Adrenal gland (tissue), 12 donors: ENCODE results near the gene BCL2L1. TPM values are rescaled to one million over a fixed set of nuclear protein-coding genes. Genes with fewer than 3 reads are reported as not detected.

Source experiments
- DNase-seq, 7 donors: peaks; one replicate each; pipeline ENCODE4 v3.0.0-alpha.2; 2019 to 2020
- H3K27ac ChIP-seq, 5 donors: fragments of 200-600 bp; sonication (generic) in 4 of 5; 1 replicate in 3 of 5; 2 replicates in 2 of 5; pipeline versions ENCODE4 v1.5.1 to v1.8.0; 2016 to 2020; ENCODE audit warnings: mild to moderate bottlenecking in 1 of 5
- H3K27me3 ChIP-seq: fragments of 200-600 bp; 2 replicates; pipeline ENCODE4 v1.8.0; 2021
- H3K36me3 ChIP-seq, 2 donors: fragments of 200-600 bp; replicated peaks in 1 of 2; 1 replicate in 1 of 2; 2 replicates in 1 of 2; pipeline versions ENCODE4 v1.5.1 to v1.8.0; 2018 to 2022
- H3K4me1 ChIP-seq, 2 donors: fragments of 200-600 bp; replicated peaks in 1 of 2; 1 replicate in 1 of 2; 2 replicates in 1 of 2; pipeline versions ENCODE4 v1.5.1 to v1.8.0; 2018 to 2021
- H3K4me3 ChIP-seq, 4 donors: fragments of 200-600 bp; sonication (generic) in 3 of 4; one replicate each; pipeline ENCODE4 v1.5.1; 2016 to 2018
- H3K9me3 ChIP-seq, 3 donors: fragments of 200-600 bp; sonication (generic) in 1 of 3; replicated peaks in 1 of 3; 1 replicate in 2 of 3; 2 replicates in 1 of 3; pipeline versions ENCODE4 v1.5.1 to v1.8.0; 2016 to 2021
- CTCF ChIP-seq, 6 experiments: fragments of 450-650 bp in 4 of 6; fragments of 200-600 bp in 2 of 6; sonication (generic) in 1 of 6; IDR thresholded peaks; 1 replicate in 5 of 6; 2 replicates in 1 of 6; pipeline versions ENCODE4 v1.5.1 to v1.8.0; 2016 to 2021; ENCODE audit warnings: antibody characterized with exemption in 6 of 6, mild to moderate bottlenecking in 2 of 6, moderate library complexity in 1 of 6
- POLR2A ChIP-seq, 2 donors: fragments of 450-650 bp; IDR thresholded peaks; one replicate each; pipeline ENCODE4 v1.6.1; 2017; ENCODE audit warnings: antibody characterized with exemption in 2 of 2, mild to moderate bottlenecking in 2 of 2, moderate library complexity in 1 of 2
- WGBS, 4 donors: extraction: QIAGEN DNeasy Blood & Tissue Kit in 2 of 4; methylation state at CpG; one replicate each; pipeline versions ENCODE4 v1.1.5 to v1.1.7; 2013 to 2017; 5-methylcytosine and 5-hydroxymethylcytosine counted together
- intact Hi-C, 2 donors: fragments of 100-400 bp; cut with DNase I; formaldehyde crosslinking; loops; one replicate each; pipeline versions ENCODE4 v1.14.1 to v1.15.0; 2022 to 2023
- polyA plus RNA-seq, 3 donors: library from polyadenylated mRNA; stranded (reverse); fragments of 200-250 nt in 2 of 3; fragments of 350-450 nt in 1 of 3; fragmentation: Illumina TruSeq in 1 of 3; extraction: RNeasy Lipid Tissue Mini Kit (QIAGEN cat#74804) in 1 of 3; gene quantifications; one replicate each; pipeline ENCODE4 v1.2.3, GENCODE V29; 2013 to 2014
- total RNA-seq, 9 donors: library from RNA; depleted of rRNA in 4 of 9; stranded (reverse); fragments of >200 nt in 4 of 9; fragments of 120-200 nt in 1 of 9; fragmentation: NEBNext Ultra II Directional in 1 of 9; extraction: Animal tissue kit (Norgen Biotek cat#: 25700) in 1 of 9; gene quantifications; one replicate each; pipeline versions ENCODE4 v1.1.0 to v1.2.4, GENCODE V29; 2013 to 2023
- donor health status: healthy with polysubstance abuse.
- donor health status: Bipolar disorder and iron deficiency.
- donor health status: DM: yes; HTN: yes; CAD: no.
- donor health status: DM: no; HTN: no; CAD: no.
- donor health status: DM: no; HTN: no; CAD: no.
- donor health status: DM: yes; HTN: yes; CAD: no.

Gene BCL2L1
- total and polyA plus RNA-seq, 12 donors, result 40.2 to 143 (median 64.4) TPM

GRCh38 chr20:31720486-31721407 lies 1.9 kb downstream of the BCL2L1 start:
- H3K4me1 ChIP-seq, result peaks cover 48 to 64% of the 10 kb centered on the region in 2 donors
- H3K27ac ChIP-seq, result peak overlapping the region in 4 of 5 donors; percentile 96 to 99 (median 97)
- peaks cover 0 to 10% of the 10 kb centered on the region in 2 donors for H3K36me3 ChIP-seq
- H3K9me3 ChIP-seq, result no peaks in the 10 kb centered on the region
- 25 to 38% (median 32%) methylated on average over 4 to 7 of the region's 7 CpGs for WGBS, 4 donors
- peak overlapping the region in 3 of 4 donors; percentile 54 to 86 (median 72) for H3K4me3 ChIP-seq
- intact Hi-C loops, result loop anchor here (5.0 kb wide), 2 partner anchors 53 to 148 kb away; no protein-coding TSS in a partner anchor
- no peaks in the 10 kb centered on the region for H3K27me3 ChIP-seq
- no peak for DNase-seq
- TF ChIP-seq POLR2A (IDR thresholded peaks at IDR 0.05), result no peak
- TF ChIP-seq CTCF (IDR thresholded peaks at IDR 0.05), result no peak

- no peaks in the 10 kb centered on the region for H3K27me3 ChIP-seq
- peak overlapping the region in 3 of 5 donors; percentile 96 to 99 (median 98) for H3K27ac ChIP-seq
- intact Hi-C loops, result loop anchor here (5.0 kb wide), 2 partner anchors 53 to 148 kb away; no protein-coding TSS in a partner anchor
- WGBS, 4 donors, result 48 to 64% (median 53%) methylated on average over 2 of the region's 2 CpGs
- H3K4me3 ChIP-seq, result peak overlapping the region in 1 of 4 donors; percentile 86
- no peaks in the 10 kb centered on the region for H3K9me3 ChIP-seq
- H3K4me1 ChIP-seq, result peaks cover 48 to 72% of the 10 kb centered on the region in 2 donors
- no peak for DNase-seq
- peaks cover 0 to 10% of the 10 kb centered on the region in 2 donors for H3K36me3 ChIP-seq
- TF ChIP-seq CTCF (IDR thresholded peaks at IDR 0.05), result no peak
- no peak for TF ChIP-seq POLR2A (IDR thresholded peaks at IDR 0.05)
Observed at GRCh38 chr20:31719644-31720485, 2.8 kb downstream of the BCL2L1 start.

GRCh38 chr20:31718952-31719643 lies 3.6 kb downstream of the BCL2L1 start:
- H3K4me1 ChIP-seq, result peaks cover 49 to 77% of the 10 kb centered on the region in 2 donors
- no peaks in the 10 kb centered on the region for H3K9me3 ChIP-seq
- no peaks in the 10 kb centered on the region for H3K27me3 ChIP-seq
- peak overlapping the region in 3 of 5 donors; percentile 96 to 99 (median 98) for H3K27ac ChIP-seq
- peak overlapping the region in 1 of 4 donors; percentile 86 for H3K4me3 ChIP-seq
- no peak for TF ChIP-seq POLR2A (IDR thresholded peaks at IDR 0.05)
- no peak for TF ChIP-seq CTCF (IDR thresholded peaks at IDR 0.05)
- no peak for DNase-seq
- WGBS, 4 donors, result 70 to 85% (median 75%) methylated on average over 2 to 6 of the region's 6 CpGs
- peaks cover 0 to 16% of the 10 kb centered on the region in 2 donors for H3K36me3 ChIP-seq
- intact Hi-C loops, result no loop called here
